ENCODE measurements around the gene TIMELESS.

DNA sequence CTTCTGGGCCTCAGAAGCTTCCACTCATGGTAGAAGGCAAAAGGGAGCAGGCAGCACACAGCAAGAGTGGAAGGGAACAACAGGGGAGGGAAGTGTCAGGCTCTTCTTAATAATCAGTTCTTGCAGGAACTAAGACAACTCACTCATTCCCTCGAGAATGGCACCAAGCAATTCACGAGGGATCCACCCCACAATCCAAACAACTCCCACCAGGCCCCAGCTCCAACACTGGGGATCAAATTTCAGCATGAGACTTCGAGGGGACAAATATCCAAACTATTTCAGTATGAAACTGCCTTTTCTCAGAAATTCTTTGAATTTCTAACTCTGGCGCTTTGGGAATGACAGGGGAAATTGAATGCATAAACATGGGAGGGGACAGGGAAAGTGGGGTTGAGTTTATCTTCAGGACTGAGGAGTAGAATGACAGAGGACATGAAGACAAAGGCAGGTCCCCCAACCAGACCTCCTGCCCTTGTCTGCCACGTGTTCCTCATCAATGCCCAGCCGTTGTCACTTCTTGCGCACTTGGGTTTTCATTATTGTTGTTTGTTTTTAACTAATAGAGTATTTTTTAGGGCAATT, 62.0 kb downstream of the TIMELESS start:
- TF ChIP-seq POLR2AphosphoS5 (IDR thresholded peaks at IDR 0.05) (no peak), POLR2A (IDR thresholded peaks at IDR 0.05) (no peak), EP300 (IDR thresholded peaks at IDR 0.05) (no peak)
- TF ChIP-seq, protein P1, sequence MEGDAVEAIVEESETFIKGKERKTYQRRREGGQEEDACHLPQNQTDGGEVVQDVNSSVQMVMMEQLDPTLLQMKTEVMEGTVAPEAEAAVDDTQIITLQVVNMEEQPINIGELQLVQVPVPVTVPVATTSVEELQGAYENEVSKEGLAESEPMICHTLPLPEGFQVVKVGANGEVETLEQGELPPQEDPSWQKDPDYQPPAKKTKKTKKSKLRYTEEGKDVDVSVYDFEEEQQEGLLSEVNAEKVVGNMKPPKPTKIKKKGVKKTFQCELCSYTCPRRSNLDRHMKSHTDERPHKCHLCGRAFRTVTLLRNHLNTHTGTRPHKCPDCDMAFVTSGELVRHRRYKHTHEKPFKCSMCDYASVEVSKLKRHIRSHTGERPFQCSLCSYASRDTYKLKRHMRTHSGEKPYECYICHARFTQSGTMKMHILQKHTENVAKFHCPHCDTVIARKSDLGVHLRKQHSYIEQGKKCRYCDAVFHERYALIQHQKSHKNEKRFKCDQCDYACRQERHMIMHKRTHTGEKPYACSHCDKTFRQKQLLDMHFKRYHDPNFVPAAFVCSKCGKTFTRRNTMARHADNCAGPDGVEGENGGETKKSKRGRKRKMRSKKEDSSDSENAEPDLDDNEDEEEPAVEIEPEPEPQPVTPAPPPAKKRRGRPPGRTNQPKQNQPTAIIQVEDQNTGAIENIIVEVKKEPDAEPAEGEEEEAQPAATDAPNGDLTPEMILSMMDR (IDR thresholded peaks at IDR 0.05), result no peak

All from upper lobe of left lung (tissue), 4 donors.